Tibial nerve (tissue), 4 donors: ENCODE data around the gene ST6GALNAC3.

ENCODE experiments used
- EP300 ChIP-seq, 2 donors: sonication (generic); formaldehyde crosslinking; IDR thresholded peaks; one replicate each; pipeline ENCODE4 v1.6.1; 2017; ENCODE audit warnings: antibody characterized with exemption in 2 of 2, mild to moderate bottlenecking in 1 of 2
- POLR2A ChIP-seq, 2 donors: fragments of 450-650 bp; IDR thresholded peaks; one replicate each; pipeline ENCODE4 v1.6.1; 2017; ENCODE audit warnings: antibody characterized with exemption in 2 of 2, mild to moderate bottlenecking in 2 of 2, moderate library complexity in 2 of 2
- TF ChIP-seq, protein P1 (sequence below), 5 experiments: fragments of 200-600 bp in 3 of 5; fragments of 450-650 bp in 2 of 5; sonication (generic) in 3 of 5; IDR thresholded peaks; one replicate each; pipeline ENCODE4 v1.5.1; 2016 to 2019; ENCODE audit warnings: antibody characterized with exemption in 5 of 5, mild to moderate bottlenecking in 3 of 5, moderate library complexity in 2 of 5

DNA sequence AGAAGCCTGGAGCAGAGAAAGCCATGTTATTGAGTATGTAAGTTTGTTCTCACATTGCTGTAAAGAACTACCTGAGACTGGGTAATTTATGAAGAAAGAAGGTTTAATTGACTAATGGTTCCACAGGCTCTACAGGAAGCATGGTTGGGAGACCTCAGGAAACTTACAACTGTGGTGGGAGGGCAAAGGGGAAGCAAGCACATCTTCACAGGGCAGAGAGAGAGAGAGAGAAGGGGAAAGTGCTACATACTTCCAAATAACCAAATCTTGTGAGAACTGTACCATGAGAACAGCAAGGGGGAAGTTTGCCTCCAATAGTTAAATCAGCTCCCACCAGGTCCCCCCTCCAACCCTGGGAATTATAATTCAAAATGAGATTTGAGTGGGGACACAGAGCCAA, 302.7 kb downstream of the ST6GALNAC3 start:
- TF ChIP-seq, protein P1, sequence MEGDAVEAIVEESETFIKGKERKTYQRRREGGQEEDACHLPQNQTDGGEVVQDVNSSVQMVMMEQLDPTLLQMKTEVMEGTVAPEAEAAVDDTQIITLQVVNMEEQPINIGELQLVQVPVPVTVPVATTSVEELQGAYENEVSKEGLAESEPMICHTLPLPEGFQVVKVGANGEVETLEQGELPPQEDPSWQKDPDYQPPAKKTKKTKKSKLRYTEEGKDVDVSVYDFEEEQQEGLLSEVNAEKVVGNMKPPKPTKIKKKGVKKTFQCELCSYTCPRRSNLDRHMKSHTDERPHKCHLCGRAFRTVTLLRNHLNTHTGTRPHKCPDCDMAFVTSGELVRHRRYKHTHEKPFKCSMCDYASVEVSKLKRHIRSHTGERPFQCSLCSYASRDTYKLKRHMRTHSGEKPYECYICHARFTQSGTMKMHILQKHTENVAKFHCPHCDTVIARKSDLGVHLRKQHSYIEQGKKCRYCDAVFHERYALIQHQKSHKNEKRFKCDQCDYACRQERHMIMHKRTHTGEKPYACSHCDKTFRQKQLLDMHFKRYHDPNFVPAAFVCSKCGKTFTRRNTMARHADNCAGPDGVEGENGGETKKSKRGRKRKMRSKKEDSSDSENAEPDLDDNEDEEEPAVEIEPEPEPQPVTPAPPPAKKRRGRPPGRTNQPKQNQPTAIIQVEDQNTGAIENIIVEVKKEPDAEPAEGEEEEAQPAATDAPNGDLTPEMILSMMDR (IDR thresholded peaks at IDR 0.05): no peak
- TF ChIP-seq POLR2A (IDR thresholded peaks at IDR 0.05) (no peak), EP300 (IDR thresholded peaks at IDR 0.05) (no peak)
